Measurements from ENCODE around the gene PLEKHH1. TPM values are rescaled to one million over a fixed set of nuclear protein-coding genes. Genes with fewer than 3 reads are reported as not detected.

PLEKHH1 gene
- total and polyA plus RNA-seq, 2 of the 8 experiments (the other 6 are each of a cell fraction or from before 2014, with no cell fraction given): 28.3 to 33.3 TPM

GRCh38 chr14:67510121-67510520 lies 23.0 kb upstream of the PLEKHH1 start:
- H3K4me2 ChIP-seq (ENCODE audit: insufficient read depth in 1 of 2, low read depth in 2 of 2, low read length in 2 of 2): no peak overlapping the region
- no peak overlapping the region for H2BK120ac ChIP-seq (replicated peaks; ENCODE audit: low read depth, low read length)
- H2BK20ac ChIP-seq (ENCODE audit: low read length): no peak overlapping the region
- peaks cover 0 to 6% (median 3%) of the 10 kb centered on the region in 4 experiments; a peak in 3 of 7 replicates for H3K4me1 ChIP-seq (replicated peaks in 1 of 4; ENCODE audit: control insufficient read depth in 3 of 4, insufficient read depth in 4 of 4, low read length in 3 of 4)
- H2BK5ac ChIP-seq (ENCODE audit: low read depth, low read length): no peak overlapping the region
- H4K5ac ChIP-seq (ENCODE audit: insufficient read length, low read depth, low read length): no peak overlapping the region
- no peak overlapping the region for H3K4ac ChIP-seq (replicated peaks; ENCODE audit: insufficient read length, low read depth, low read length)
- H3K27me3 ChIP-seq (replicated peaks in 1 of 4; ENCODE audit: control insufficient read depth in 3 of 4, extremely low read depth in 1 of 4, insufficient read depth in 3 of 4, low read length in 3 of 4): peaks cover 0 to 24% (median 13%) of the 10 kb centered on the region in 4 experiments; a peak in 6 of 7 replicates
- H3K4me3 ChIP-seq (ENCODE audit: extremely low read depth in 1 of 4, insufficient read depth in 2 of 4, low read depth in 3 of 4, low read length in 4 of 4): no peak overlapping the region
- no peak overlapping the region for H2AFZ ChIP-seq (ENCODE audit: low read length)
- no peak overlapping the region for H4K8ac ChIP-seq (ENCODE audit: extremely low read depth, insufficient read depth, low read length)
- whole genome bisulfite sequencing, 2 experiments (ENCODE audit: extremely low coverage in 1 of 2, insufficient coverage in 1 of 2, insufficient read length in 1 of 2, insufficient replicate concordance in 2 of 2, low coverage in 1 of 2, low lambda C conversion rate in 2 of 2, missing lambda C conversion rate in 1 of 2): 95% methylated on average over 2 of the region's 2 CpGs; no CpG with 5 or more reads in 1 of the 2 experiments
- no peaks in the 10 kb centered on the region for H3K36me3 ChIP-seq (ENCODE audit: control insufficient read depth in 2 of 4, insufficient read depth in 4 of 4, low read length in 3 of 4)
- H3K56ac ChIP-seq (replicated peaks; ENCODE audit: insufficient read length, low read depth, low read length): no peak overlapping the region
- H3K79me2 ChIP-seq (ENCODE audit: control insufficient read depth in 1 of 2, insufficient read depth in 2 of 2, low read length in 2 of 2): no peaks in the 10 kb centered on the region
- H3K23ac ChIP-seq (ENCODE audit: insufficient read length): no peak overlapping the region
- no peaks in the 10 kb centered on the region for H3K79me1 ChIP-seq (ENCODE audit: low read depth, low read length)
- H3K9me3 ChIP-seq (ENCODE audit: insufficient read depth in 2 of 2, low read depth in 1 of 2, low read length in 1 of 2): no peaks in the 10 kb centered on the region
- no peak overlapping the region for H2AK5ac ChIP-seq (ENCODE audit: low read depth, low read length)
- H3K9ac ChIP-seq (replicated peaks in 1 of 4; ENCODE audit: extremely low read depth in 1 of 4, low read depth in 3 of 4, low read length in 3 of 4): no peak overlapping the region
- H3K27ac ChIP-seq (ENCODE audit: low read depth, low read length): no peak overlapping the region
- no peak for FAIRE-seq
- 0 out of 2 replicates have a peak, but pooled peaks cover 1% of the 10 kb centered on the region for H3K23me2 ChIP-seq (ENCODE audit: low read depth, low read length)
- POLR2A ChIA-PET (ENCODE audit: partially characterized antibody): interaction anchor here (0.6 to 1.5 kb wide), 3 partner anchors 19 to 190 kb away, joined by 3 to 4 read pairs (median 3); no protein-coding TSS in a partner anchor
- no peak overlapping the region for H3K14ac ChIP-seq (ENCODE audit: insufficient read length)
- CTCF ChIA-PET (ENCODE audit: partially characterized antibody): interaction anchor here (0.5 to 43.6 kb wide), 7 partner anchors 16 to 353 kb away, joined by 3 to 924 read pairs (median 4); no protein-coding TSS in a partner anchor
- no peaks in the 10 kb centered on the region for H4K20me1 ChIP-seq (replicated peaks in 1 of 2; ENCODE audit: control insufficient read depth in 1 of 2, insufficient read depth in 2 of 2, low read length in 2 of 2)
- no peak overlapping the region for H4K91ac ChIP-seq (replicated peaks; ENCODE audit: insufficient read length, low read length)
- H3K18ac ChIP-seq (ENCODE audit: extremely low read depth, low read length): no peak overlapping the region
- H2BK12ac ChIP-seq (ENCODE audit: low read depth, low read length): no peak overlapping the region
- no peak for DNase-seq (ENCODE audit: low read depth in 1 of 2, low spot score in 2 of 2)
- no peak overlapping the region for H2BK15ac ChIP-seq (ENCODE audit: low read length)
- TF ChIP-seq MAX (IDR thresholded peaks at IDR 0.05): no peak
- TF ChIP-seq E2F6 (IDR thresholded peaks at IDR 0.05): no peak
- no peak for TF ChIP-seq ASH2L (IDR thresholded peaks at IDR 0.05; ENCODE audit: low read length)
- no peak for TF ChIP-seq POLR2AphosphoS5 (IDR thresholded peaks at IDR 0.05; ENCODE audit: low read depth, low read length)
- no peak for TF ChIP-seq PHF8 (conservative IDR thresholded peaks at IDR 0.05; ENCODE audit: low read depth, low read length)
- TF ChIP-seq KDM1A (IDR thresholded peaks at IDR 0.05; ENCODE audit: borderline replicate concordance, low read length): no peak
- TF ChIP-seq SUZ12 (IDR thresholded peaks at IDR 0.05; ENCODE audit: low read length): no peak
- no peak for TF ChIP-seq JUND (IDR thresholded peaks at IDR 0.05; ENCODE audit: low read length)
- TF ChIP-seq, protein P1, sequence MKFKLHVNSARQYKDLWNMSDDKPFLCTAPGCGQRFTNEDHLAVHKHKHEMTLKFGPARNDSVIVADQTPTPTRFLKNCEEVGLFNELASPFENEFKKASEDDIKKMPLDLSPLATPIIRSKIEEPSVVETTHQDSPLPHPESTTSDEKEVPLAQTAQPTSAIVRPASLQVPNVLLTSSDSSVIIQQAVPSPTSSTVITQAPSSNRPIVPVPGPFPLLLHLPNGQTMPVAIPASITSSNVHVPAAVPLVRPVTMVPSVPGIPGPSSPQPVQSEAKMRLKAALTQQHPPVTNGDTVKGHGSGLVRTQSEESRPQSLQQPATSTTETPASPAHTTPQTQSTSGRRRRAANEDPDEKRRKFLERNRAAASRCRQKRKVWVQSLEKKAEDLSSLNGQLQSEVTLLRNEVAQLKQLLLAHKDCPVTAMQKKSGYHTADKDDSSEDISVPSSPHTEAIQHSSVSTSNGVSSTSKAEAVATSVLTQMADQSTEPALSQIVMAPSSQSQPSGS (IDR thresholded peaks at IDR 0.05; ENCODE audit: low read length): no peak
- TF ChIP-seq RBBP5 (IDR thresholded peaks at IDR 0.05; ENCODE audit: borderline replicate concordance, low read depth, low read length): no peak
- TF ChIP-seq SP2 (IDR thresholded peaks at IDR 0.05; ENCODE audit: low read length): no peak
- no peak for TF ChIP-seq SRF (IDR thresholded peaks at IDR 0.05; ENCODE audit: low read depth, low read length)
